ENCODE data around the gene HBZ.
"Not testable (repeated sequence)": the region's sequence is repeated elsewhere in the genome, so short reads cannot be mapped to it uniquely, and the experiment has no call there.

DNA sequence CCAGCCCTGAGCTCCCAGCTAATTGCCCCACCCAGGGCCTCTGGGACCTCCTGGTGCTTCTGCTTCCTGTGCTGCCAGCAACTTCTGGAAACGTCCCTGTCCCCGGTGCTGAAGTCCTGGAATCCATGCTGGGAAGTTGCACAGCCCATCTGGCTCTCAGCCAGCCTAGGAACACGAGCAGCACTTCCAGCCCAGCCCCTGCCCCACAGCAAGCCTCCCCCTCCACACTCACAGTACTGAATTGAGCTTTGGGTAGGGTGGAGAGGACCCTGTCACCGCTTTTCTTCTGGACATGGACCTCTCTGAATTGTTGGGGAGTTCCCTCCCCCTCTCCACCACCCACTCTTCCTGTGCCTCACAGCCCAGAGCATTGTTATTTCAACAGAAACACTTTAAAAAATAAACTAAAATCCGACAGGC, 17.7 kb downstream of the HBZ start:
- TF ChIP-seq, protein P1, sequence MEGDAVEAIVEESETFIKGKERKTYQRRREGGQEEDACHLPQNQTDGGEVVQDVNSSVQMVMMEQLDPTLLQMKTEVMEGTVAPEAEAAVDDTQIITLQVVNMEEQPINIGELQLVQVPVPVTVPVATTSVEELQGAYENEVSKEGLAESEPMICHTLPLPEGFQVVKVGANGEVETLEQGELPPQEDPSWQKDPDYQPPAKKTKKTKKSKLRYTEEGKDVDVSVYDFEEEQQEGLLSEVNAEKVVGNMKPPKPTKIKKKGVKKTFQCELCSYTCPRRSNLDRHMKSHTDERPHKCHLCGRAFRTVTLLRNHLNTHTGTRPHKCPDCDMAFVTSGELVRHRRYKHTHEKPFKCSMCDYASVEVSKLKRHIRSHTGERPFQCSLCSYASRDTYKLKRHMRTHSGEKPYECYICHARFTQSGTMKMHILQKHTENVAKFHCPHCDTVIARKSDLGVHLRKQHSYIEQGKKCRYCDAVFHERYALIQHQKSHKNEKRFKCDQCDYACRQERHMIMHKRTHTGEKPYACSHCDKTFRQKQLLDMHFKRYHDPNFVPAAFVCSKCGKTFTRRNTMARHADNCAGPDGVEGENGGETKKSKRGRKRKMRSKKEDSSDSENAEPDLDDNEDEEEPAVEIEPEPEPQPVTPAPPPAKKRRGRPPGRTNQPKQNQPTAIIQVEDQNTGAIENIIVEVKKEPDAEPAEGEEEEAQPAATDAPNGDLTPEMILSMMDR (conservative IDR thresholded peaks at IDR 0.05; ENCODE audit: low read length): not testable (repeated sequence)
- not testable (repeated sequence) for TF ChIP-seq EZH2phosphoT487 (IDR thresholded peaks at IDR 0.05; ENCODE audit: borderline replicate concordance, low read depth, low read length)

Data from OCI-LY7 (cell line).